Inflammatory macrophage (primary cell): ENCODE data around the gene ULBP1.
"Not testable (repeated sequence)": the region's sequence is repeated elsewhere in the genome, so short reads cannot be mapped to it uniquely, and the experiment has no call there.

Source experiments
- DNase-seq, 2 donors: peaks; one replicate each; pipeline ENCODE4 v3.0.0-alpha.2; 2020 to 2022
- total RNA-seq, 18 experiments: gene quantifications; one replicate each; lab custom pipeline; 2026; ENCODE audit warnings: mixed read lengths in 6 of 18, inconsistent platforms in 2 of 18; lab: John Stamatoyannopoulos, UW

The ULBP1 gene, protein sequence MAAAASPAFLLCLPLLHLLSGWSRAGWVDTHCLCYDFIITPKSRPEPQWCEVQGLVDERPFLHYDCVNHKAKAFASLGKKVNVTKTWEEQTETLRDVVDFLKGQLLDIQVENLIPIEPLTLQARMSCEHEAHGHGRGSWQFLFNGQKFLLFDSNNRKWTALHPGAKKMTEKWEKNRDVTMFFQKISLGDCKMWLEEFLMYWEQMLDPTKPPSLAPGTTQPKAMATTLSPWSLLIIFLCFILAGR
- 0 to 0.52 (median 0.17) reads per million in 18 experiments for total RNA-seq

DNA sequence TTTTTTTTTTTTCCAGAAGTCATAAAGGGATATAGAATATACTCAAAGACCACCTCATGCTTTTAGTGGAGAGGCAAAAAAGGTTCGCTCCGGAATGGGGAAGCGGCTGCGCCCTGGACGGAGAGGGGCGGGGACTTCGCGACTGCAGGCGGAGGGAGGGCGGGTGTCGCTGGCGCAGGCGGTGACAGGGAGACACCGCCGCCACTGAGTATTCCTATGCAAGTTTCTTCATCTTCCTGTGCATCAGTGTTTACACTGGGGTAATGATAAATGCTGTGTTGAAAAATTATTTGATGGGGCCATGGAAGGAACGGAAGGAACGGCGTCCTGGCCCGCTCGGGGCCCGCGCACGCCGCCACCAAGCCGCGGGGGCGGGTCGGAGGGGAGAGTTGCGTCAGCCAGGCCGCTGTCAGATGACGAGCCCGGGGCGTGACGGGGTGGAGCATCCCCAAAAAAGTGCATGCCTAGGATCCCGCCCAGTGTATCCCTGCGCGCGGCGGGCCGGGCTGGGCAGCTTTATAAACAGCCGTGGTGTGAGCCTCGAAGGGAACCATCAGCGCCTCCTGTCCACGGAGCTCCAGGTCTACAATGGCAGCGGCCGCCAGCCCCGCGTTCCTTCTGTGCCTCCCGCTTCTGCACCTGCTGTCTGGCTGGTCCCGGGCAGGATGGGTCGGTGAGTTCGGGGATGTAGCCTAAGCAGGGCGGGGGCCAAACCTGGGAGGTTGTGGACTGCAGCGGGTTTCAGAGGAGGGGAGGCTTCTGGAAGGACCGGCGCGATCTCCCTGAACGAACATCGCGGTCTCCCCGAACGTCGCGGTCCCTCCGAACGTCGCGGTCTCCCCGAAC, at the start of gene ULBP1:
Gene ULBP1, plus strand, starts transcription at position 482 of the 846 bp plus-strand sequence. Its CDS starts 107 bp downstream, at position 589.
- peak; percentile 81 to 86 for DNase-seq

DNA sequence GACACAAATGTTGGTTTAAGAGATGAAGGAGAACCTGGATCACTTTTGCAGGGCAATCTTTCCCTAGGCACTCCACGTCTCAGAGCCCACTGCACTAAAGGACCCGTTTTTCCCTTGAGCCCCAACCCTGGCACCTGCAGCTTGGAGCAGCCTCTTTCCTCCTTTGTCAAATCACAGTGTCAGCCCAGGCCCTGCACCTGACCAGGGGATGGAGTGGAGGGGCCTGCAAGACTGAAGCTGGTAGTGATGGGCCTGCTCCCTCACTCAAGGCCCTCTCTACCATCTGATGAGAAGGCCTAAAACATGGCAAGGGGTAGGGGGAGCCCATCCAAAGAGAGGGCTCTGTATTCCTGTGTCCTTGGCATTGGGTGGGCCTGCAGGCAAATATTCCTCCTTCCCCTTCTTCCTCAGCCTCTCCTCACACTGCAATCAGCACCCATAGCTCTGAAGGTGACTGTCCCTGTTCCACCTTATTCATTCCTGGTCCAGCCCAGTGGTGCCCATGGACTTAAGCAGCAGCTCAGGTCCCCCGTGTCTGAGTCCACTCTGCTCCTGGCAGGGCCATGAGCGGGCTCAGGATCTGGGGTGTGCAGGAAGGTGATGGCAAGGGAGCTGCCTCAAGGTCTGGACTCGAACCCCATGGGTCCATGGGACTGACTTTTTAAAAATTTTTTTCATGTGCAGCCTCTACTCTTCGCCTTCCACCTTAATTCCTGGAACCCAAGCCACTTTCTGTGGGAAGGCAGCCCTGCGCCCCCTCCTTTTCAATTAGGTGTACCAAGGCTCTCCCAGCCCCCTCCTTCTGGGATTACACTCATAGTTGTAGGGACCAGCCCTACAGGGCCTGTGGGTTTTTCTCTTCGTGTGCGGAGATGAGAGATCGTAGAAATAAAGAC, 47.5 kb upstream of the ULBP1 start:
- no peak for DNase-seq

- no peak for DNase-seq
Observed at GRCh38 chr6:149917679-149918078, 46.1 kb upstream of the ULBP1 start.

GRCh38 chr6:149918151-149918905, 45.4 kb upstream of the ULBP1 start:
- no peak for DNase-seq

DNA sequence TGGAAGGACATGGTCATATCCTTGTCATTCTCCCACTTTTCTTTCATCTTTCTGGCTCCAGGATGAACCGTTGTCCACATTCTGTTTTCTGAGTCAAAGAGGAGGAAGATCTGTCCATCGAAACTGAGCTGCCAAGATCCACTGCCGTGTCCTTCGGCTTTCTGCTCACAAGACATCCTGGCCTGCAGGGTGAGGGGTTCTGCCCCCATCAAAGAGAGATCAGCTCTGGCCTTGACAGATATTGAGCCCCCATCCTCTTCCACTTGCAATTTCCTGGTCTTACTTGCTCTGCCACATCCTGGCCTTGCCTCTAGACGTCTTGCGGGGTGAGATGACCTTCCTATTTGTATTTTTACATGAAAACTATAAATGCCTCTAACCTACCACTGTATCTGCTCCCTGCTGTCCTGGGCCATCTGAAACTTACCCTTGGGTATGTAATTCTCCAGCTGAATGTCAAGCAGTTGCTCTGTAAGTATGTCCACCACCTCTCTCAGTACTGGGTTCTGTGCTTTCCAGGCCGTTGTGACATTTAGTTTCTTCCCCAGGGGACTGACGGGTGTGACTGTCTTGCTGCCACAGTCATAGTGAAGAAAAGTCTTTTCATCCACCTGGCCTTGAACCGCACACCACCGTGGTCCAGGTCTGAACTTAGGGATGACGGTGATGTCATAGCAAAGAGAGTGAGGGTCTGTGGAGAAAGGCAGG, 44.5 kb upstream of the ULBP1 start:
- DNase-seq, result not testable (repeated sequence)

DNA sequence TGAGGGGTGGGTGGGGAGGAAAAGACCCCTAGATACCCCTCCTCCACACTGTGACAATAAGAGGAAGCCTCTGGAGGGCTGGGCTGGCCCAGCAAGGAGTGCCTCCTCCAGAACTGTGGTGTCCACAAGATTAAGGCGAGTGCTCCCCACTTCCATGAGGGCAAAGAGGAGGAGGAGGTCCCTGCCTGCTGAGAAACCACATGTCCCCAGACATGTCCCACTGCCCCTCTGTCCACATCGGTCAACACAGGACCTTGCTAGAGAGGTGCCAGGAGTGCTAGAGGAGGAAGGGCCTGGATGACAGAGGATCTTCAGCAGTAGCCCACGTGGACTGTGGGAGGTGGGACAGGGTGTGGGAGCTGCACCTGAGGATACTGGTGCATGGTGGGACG, 43.9 kb upstream of the ULBP1 start:
- no peak for DNase-seq

DNA sequence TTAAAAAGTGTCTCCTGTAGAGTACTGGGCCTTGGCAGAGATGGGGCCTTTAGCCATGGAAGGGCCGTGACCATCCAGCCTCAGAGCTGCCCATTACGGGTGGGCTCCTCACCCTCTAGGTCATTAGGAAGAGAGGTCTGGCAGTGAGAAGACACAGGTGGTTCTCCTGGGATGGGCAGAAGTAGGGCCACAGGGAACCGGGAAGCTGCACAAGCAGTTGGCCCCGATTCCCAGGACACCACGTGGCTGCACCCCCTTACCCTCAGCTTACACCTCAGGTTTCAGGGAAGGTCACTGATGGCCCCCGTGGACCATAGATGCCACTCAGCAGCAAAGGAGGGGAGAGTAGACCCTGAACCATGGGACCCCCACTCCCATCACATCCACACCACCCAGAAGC, 42.4 kb upstream of the ULBP1 start:
- no peak for DNase-seq

DNA sequence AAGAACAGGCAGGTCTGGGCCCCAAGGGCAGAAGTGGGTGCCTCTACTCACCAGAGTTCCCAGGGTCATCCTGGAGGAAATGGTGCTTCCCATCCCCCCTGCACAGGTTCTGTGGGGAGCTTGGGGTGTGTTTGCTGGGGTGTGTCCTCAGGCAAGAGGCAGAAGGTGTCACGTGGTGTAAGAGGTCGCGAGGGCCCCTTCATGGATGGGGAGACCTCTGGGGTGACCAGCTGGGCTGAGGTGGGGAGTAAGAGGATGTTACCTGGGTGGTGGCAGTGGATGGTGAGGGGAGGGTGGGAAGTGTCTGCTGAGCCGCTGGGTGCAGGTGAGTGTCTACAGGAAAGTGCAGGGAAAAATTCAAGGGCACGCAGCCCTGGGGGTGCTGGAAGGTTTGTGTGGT, 41.7 kb upstream of the ULBP1 start:
- not testable (repeated sequence) for DNase-seq

GRCh38 chr6:149922642-149923326, 41.0 kb upstream of the ULBP1 start, which contains the start of gene RAET1G:
RAET1G (minus strand) TSS chr6:149923121; CDS start chr6:149923010, 111 bp downstream.
- peak; percentile 67 to 77 for DNase-seq

DNA sequence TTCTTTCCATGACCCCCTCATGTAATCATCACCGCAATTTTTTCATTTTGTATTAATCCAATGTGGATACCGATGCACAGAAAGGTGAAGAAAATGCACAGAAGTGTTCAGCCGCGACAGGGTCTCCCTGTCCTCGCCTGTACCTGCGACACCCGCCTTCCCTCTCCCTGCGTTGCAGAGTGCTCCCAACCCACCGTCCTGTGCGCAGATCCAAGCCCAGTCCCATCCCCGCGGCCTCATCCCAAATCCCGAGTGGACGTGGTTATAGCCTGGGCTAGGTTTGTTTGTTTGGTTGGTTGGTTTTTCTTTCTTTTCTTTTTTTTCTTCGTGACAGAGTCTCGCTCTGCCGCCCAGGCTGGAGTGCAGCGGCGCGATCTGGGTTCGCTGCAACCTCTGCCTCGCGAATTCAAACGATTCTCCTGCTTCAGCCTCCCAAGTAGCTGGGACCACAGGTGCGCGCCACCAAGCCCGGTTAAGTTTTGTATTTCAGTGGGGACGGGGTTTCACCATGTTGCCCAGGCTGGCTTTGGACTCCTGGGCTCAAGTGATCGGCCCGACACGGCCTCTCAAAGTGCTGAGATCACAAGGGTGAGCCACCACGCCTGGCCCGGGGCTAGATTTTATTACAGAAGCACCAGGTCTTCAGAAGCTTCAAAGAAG, 40.3 kb upstream of the ULBP1 start:
- no peak for DNase-seq

DNA sequence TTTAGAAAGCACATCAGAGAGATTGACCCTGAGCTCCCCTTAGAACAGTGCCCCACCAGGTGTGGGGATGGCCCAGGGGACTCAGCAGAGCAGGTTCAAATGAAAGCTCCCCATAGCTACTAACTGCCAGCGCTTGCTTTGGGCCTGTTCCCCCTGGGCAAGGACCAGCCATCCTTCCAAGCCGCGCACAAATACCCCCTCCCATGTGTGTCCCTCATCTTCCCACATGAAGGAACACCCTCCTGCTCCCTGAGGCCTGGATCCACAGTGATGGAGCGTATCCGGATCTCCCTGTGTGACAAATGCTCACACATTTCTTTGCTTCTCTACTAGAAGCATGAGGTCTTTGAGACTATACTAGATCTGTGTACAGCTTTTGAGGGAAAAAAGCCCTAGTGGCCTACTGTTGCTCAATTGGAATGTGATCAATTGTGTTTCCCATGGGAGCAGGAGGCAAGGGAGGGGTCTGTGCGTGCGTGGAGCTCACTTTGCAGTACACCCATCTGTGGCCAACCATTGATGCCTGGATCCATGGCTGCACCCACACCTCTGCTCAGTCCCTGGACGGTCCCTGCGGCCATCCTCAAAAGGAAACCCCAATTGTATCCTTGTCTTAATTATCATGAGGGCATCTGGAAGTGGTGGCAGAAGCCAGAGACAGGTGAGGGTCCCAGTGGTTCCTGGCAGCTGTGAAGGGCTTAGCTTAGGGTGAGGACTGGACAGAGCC, 39.4 kb upstream of the ULBP1 start:
- no peak for DNase-seq

DNA sequence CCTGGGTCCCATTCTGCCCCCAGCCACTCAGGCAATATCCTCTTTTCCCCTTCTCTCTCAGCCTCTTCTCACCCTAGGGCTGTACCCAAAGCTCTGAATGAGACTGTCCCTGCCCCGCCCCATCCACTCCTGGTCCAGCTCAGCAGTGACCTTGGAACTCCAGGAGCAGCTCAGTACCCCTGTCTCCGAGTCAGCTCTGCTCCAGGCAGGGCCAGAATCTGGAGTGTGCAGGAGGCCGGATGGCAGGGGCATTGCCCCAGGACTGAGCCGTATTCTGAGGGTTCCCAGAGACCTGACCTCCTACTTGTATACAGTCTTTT, 38.9 kb upstream of the ULBP1 start:
- no peak for DNase-seq

GRCh38 chr6:149925253-149925973, 38.3 kb upstream of the ULBP1 start:
- DNase-seq, result no peak

DNA sequence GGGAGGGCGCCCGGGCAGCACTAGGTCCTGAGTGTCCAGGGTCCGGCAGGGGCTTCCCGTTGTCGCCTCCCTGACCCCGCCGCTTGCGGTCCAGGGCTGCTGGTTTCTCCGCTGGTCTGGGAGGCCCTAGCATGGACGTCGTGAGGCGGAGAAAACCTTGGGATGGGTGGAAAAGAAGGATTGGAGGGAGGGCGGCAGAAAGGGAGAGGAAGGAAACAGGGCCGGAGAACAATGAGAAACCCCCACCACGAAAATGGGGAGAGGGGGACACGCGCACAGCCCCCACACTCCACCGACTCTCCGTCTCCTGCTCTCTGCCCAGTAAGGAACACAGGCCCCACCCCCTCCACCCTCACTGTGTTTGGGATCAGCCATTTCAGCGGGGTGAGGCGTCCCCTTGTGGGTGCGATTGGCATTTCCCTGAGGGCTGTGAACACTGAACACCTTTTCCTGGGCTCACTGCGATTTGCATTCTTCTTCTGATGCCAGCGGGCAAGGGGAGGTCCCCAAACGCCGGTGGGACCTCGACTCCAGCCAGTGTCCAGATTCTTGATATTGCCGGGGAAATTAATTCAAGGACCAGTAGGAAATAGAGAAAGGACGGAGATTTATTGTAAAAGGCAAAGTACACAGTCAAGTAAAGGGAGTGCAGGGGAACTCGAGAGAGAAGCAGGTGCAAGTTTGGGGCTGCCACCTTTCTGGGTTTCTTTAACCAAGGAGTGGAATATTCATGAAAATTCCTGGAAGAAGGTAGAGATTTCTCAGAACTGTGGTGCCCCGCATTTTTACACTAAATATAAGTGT, 37.6 kb upstream of the ULBP1 start:
- peak; percentile 73 to 74 for DNase-seq

GRCh38 chr6:149927025-149927424, 36.7 kb upstream of the ULBP1 start:
- DNase-seq, result not testable (repeated sequence)

- no peak for DNase-seq
Observed at GRCh38 chr6:149929422-149929821, 34.3 kb upstream of the ULBP1 start.

GRCh38 chr6:149931501-149931900, 32.2 kb upstream of the ULBP1 start:
- no peak for DNase-seq

GRCh38 chr6:149933036-149933435, 30.7 kb upstream of the ULBP1 start:
- DNase-seq, result no peak
